H1 (cell line): ENCODE results near the gene SGCG. TPM values are rescaled to one million over a fixed set of nuclear protein-coding genes. Genes with fewer than 3 reads are reported as not detected.
"Not testable (repeated sequence)": the region's sequence is repeated elsewhere in the genome, so short reads cannot be mapped to it uniquely, and the experiment has no call there.

Source experiments
- CTCF ChIA-PET: fragments of 300-600 bp; sonication (Branson Sonifier 250); formaldehyde crosslinking; loops from one replicate; lab custom pipeline; 2021; ENCODE audit not compliant: partially characterized antibody; lab: Charles Lee
- POLR2A ChIA-PET: fragments of 300-600 bp; sonication (Branson Sonifier 250); formaldehyde crosslinking; loops from one replicate; lab custom pipeline; 2021; ENCODE audit warnings: inconsistent platforms; ENCODE audit not compliant: partially characterized antibody; lab: Charles Lee
- DNase-seq, 2 experiments: peaks; one replicate each; pipeline versions ENCODE4 v3.0.0 to v3.0.0-alpha.2; 2010 to 2022; ENCODE audit warnings: low spot score in 2 of 2, low read depth in 1 of 2, mixed read lengths in 1 of 2
- FAIRE-seq: peaks from 2 replicates; lab custom pipeline; 2011; peaks lifted over from hg19 to GRCh38; lab: Jason Lieb, UNC
- H2AFZ ChIP-seq: 2 replicates; pipeline ENCODE4 v1.8.1; 2012; ENCODE audit warnings: low read length, inconsistent platforms
- H2AK5ac ChIP-seq: 2 replicates; pipeline ENCODE4 v1.6.1; 2013; ENCODE audit warnings: low read depth, low read length
- H2BK120ac ChIP-seq: replicated peaks from 2 replicates; pipeline ENCODE3; 2013; ENCODE audit warnings: low read depth, low read length, inconsistent platforms
- H2BK12ac ChIP-seq: 2 replicates; pipeline ENCODE4 v1.6.1; 2013; ENCODE audit warnings: low read depth, low read length
- H2BK15ac ChIP-seq: 2 replicates; pipeline ENCODE4 v1.6.1; 2013; ENCODE audit warnings: low read length
- H2BK20ac ChIP-seq: 2 replicates; pipeline ENCODE4 v1.6.1; 2013; ENCODE audit warnings: low read length
- H2BK5ac ChIP-seq: 2 replicates; pipeline ENCODE4 v1.6.1; 2013; ENCODE audit warnings: low read depth, low read length
- H3K14ac ChIP-seq: 2 replicates; pipeline ENCODE4 v1.6.1; 2013; ENCODE audit warnings: inconsistent platforms; ENCODE audit not compliant: insufficient read length
- H3K18ac ChIP-seq: 2 replicates; pipeline ENCODE4 v1.6.1; 2013; ENCODE audit warnings: low read length; ENCODE audit errors: extremely low read depth
- H3K23ac ChIP-seq: 2 replicates; pipeline ENCODE4 v1.6.1; 2013; ENCODE audit warnings: inconsistent platforms; ENCODE audit not compliant: insufficient read length
- H3K23me2 ChIP-seq: 2 replicates; pipeline ENCODE4 v1.6.1; 2013; ENCODE audit warnings: low read depth, low read length
- H3K27ac ChIP-seq: 2 replicates; pipeline ENCODE4 v1.6.1; 2011; ENCODE audit warnings: low read depth, low read length, inconsistent platforms
- H3K27me3 ChIP-seq, 4 experiments: replicated peaks in 1 of 4; 1 replicate in 1 of 4; 2 replicates in 3 of 4; pipeline versions ENCODE4 v1.6.1 to v1.8.1; 2011 to 2013; ENCODE audit warnings: low read length in 3 of 4, mild to moderate bottlenecking in 3 of 4, inconsistent platforms in 2 of 4, mixed read lengths in 2 of 4, moderate library complexity in 1 of 4; ENCODE audit not compliant: control insufficient read depth in 3 of 4, insufficient read depth in 3 of 4; ENCODE audit errors: extremely low read depth in 1 of 4
- H3K36me3 ChIP-seq, 4 experiments: 2 replicates each; pipeline versions ENCODE4 v1.6.1 to v1.8.1; 2011 to 2013; ENCODE audit warnings: mild to moderate bottlenecking in 4 of 4, low read length in 3 of 4, moderate library complexity in 2 of 4, control low read depth in 1 of 4, inconsistent platforms in 1 of 4; ENCODE audit not compliant: insufficient read depth in 4 of 4, control insufficient read depth in 2 of 4
- H3K4ac ChIP-seq: replicated peaks from 2 replicates; pipeline ENCODE3; 2013; ENCODE audit warnings: low read length, low read depth, mixed read lengths, inconsistent platforms; ENCODE audit not compliant: insufficient read length
- H3K4me1 ChIP-seq, 4 experiments: replicated peaks in 1 of 4; 1 replicate in 1 of 4; 2 replicates in 3 of 4; pipeline versions ENCODE4 v1.6.1 to v1.8.1; 2011 to 2013; ENCODE audit warnings: low read length in 3 of 4, inconsistent platforms in 2 of 4, mixed read lengths in 1 of 4; ENCODE audit not compliant: insufficient read depth in 4 of 4, control insufficient read depth in 3 of 4
- H3K4me2 ChIP-seq, 2 experiments: 2 replicates each; pipeline versions ENCODE4 v1.6.1 to v1.8.1; 2011 to 2013; ENCODE audit warnings: low read depth in 2 of 2, low read length in 2 of 2, control low read depth in 1 of 2, inconsistent platforms in 1 of 2, mild to moderate bottlenecking in 1 of 2; ENCODE audit not compliant: insufficient read depth in 1 of 2
- H3K4me3 ChIP-seq, 4 experiments: fragments of 200-600, 300-600 bp in 1 of 4; sonication (generic), shearing (Covaris generic), sonication (Bioruptor Twin) in 1 of 4; 2 replicates each; pipeline versions ENCODE4 v1.5.1 to v1.8.1; 2011 to 2016; ENCODE audit warnings: low read length in 4 of 4, low read depth in 3 of 4, control low read depth in 2 of 4, inconsistent platforms in 2 of 4, mild to moderate bottlenecking in 2 of 4, mixed read lengths in 1 of 4, moderate library complexity in 1 of 4; ENCODE audit not compliant: insufficient read depth in 2 of 4; ENCODE audit errors: extremely low read depth in 1 of 4
- H3K56ac ChIP-seq: replicated peaks from 2 replicates; pipeline ENCODE3; 2013; ENCODE audit warnings: low read depth, mild to moderate bottlenecking, mixed read lengths, low read length, inconsistent platforms; ENCODE audit not compliant: insufficient read length
- H3K79me1 ChIP-seq: 2 replicates; pipeline ENCODE4 v1.6.1; 2013; ENCODE audit warnings: low read depth, low read length, control low read depth
- H3K79me2 ChIP-seq, 2 experiments: 2 replicates each; pipeline versions ENCODE4 v1.6.1 to v1.8.1; 2012 to 2013; ENCODE audit warnings: low read length in 2 of 2, mild to moderate bottlenecking in 2 of 2, inconsistent platforms in 1 of 2; ENCODE audit not compliant: insufficient read depth in 2 of 2, control insufficient read depth in 1 of 2
- H3K9ac ChIP-seq, 4 experiments: replicated peaks in 1 of 4; 1 replicate in 1 of 4; 2 replicates in 3 of 4; pipeline versions ENCODE4 v1.6.1 to v1.8.1; 2011 to 2013; ENCODE audit warnings: low read depth in 3 of 4, low read length in 3 of 4, control low read depth in 2 of 4, mild to moderate bottlenecking in 2 of 4, moderate library complexity in 2 of 4, inconsistent platforms in 1 of 4; ENCODE audit errors: extremely low read depth in 1 of 4
- H3K9me3 ChIP-seq, 2 experiments: 2 replicates each; pipeline versions ENCODE4 v1.6.1 to v1.8.1; 2012 to 2013; ENCODE audit warnings: mild to moderate bottlenecking in 2 of 2, moderate library complexity in 2 of 2, control low read depth in 1 of 2, inconsistent platforms in 1 of 2, low read depth in 1 of 2, low read length in 1 of 2, mixed read lengths in 1 of 2; ENCODE audit not compliant: insufficient read depth in 2 of 2
- H4K20me1 ChIP-seq, 2 experiments: replicated peaks in 1 of 2; 2 replicates each; pipeline versions ENCODE3 to v1.8.1; 2011 to 2013; ENCODE audit warnings: inconsistent platforms in 2 of 2, low read length in 2 of 2, mild to moderate bottlenecking in 1 of 2; ENCODE audit not compliant: insufficient read depth in 2 of 2, control insufficient read depth in 1 of 2
- H4K5ac ChIP-seq: 2 replicates; pipeline ENCODE4 v1.6.1; 2013; ENCODE audit warnings: low read length, low read depth, mixed read lengths, inconsistent platforms; ENCODE audit not compliant: insufficient read length
- H4K8ac ChIP-seq: 2 replicates; pipeline ENCODE4 v1.8.0; 2013; ENCODE audit warnings: mild to moderate bottlenecking, moderate library complexity, low read length, inconsistent platforms; ENCODE audit not compliant: insufficient read depth; ENCODE audit errors: extremely low read depth
- H4K91ac ChIP-seq: replicated peaks from 2 replicates; pipeline ENCODE3; 2013; ENCODE audit warnings: low read length, mixed read lengths, inconsistent platforms; ENCODE audit not compliant: insufficient read length
- WGBS, 2 experiments: shearing (Covaris generic) in 1 of 2; methylation state at CpG; one replicate each; pipeline versions ENCODE4 v1.1.6 to v1.1.7; 2013 to 2015; ENCODE audit warnings: low lambda C conversion rate in 2 of 2, mixed read lengths in 2 of 2, inconsistent platforms in 1 of 2, low coverage in 1 of 2, missing lambda C conversion rate in 1 of 2; ENCODE audit not compliant: insufficient replicate concordance in 2 of 2, insufficient coverage in 1 of 2, insufficient read length in 1 of 2; ENCODE audit errors: extremely low coverage in 1 of 2, missing lambda C conversion rate in 1 of 2; 5-methylcytosine and 5-hydroxymethylcytosine counted together
- polyA plus RNA-seq, 7 experiments: library from polyadenylated mRNA; depleted of rRNA in 3 of 7; stranded (reverse) in 5 of 7; unstranded in 2 of 7; fragments of >200 nt in 5 of 7; fragments of 200-250 nt in 2 of 7; gene quantifications; 1 replicate in 5 of 7; 2 replicates in 1 of 7; 4 replicates in 1 of 7; pipeline versions ENCODE4 v1.2.1 to v1.2.3, GENCODE V29; 2011 to 2013; ENCODE audit warnings: missing spikeins in 2 of 7, mixed read lengths in 2 of 7
- total RNA-seq: library from RNA; stranded (reverse); fragmentation: NEBNext Ultra II Directional; extraction: Animal tissue kit (Norgen Biotek cat#: 25700); gene quantifications from 2 replicates; pipeline ENCODE4 v1.2.1, GENCODE V29; 2021

SGCG gene
- total and polyA plus RNA-seq, 2 of the 8 experiments (the other 6 are each of a cell fraction or from before 2014, with no cell fraction given), result 0.05 TPM; not detected in 1

DNA sequence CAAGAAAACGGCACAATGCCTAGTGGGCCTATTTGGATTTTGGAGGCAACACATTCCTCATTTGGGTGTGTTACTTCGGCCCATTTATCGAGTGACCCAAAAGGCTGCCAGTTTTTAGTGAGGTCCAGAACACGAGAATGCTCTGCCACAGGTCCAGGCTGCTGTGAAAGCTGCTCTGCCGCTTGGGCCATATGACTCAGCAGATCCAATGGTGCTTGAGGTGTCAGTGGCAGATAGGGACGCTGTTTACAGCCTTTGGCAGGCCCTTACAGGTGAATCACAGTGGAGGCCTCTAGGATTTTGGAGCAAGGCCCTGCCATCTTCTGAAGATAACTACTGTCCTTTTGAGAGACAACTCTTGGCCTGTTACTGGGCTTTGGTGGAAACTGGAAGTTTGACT is 134.1 kb downstream of the SGCG start:
- H3K27me3 ChIP-seq, H3K79me2 ChIP-seq, H3K4me3 ChIP-seq, H3K79me1 ChIP-seq, H4K5ac ChIP-seq, H4K8ac ChIP-seq, H3K36me3 ChIP-seq, H3K23ac ChIP-seq, H3K9ac ChIP-seq, H4K91ac ChIP-seq, H2AFZ ChIP-seq, H3K14ac ChIP-seq, H3K4me1 ChIP-seq, H3K23me2 ChIP-seq, POLR2A ChIA-PET, CTCF ChIA-PET, H3K4me2 ChIP-seq, H2BK20ac ChIP-seq, H4K20me1 ChIP-seq, H3K56ac ChIP-seq, H2BK15ac ChIP-seq, H2BK12ac ChIP-seq, H3K18ac ChIP-seq, H2BK5ac ChIP-seq, H3K9me3 ChIP-seq, FAIRE-seq, H2BK120ac ChIP-seq, H2AK5ac ChIP-seq, H3K27ac ChIP-seq, H3K4ac ChIP-seq, DNase-seq: not testable (repeated sequence)
- WGBS, 2 experiments, result 92% methylated on average over 6 of the region's 6 CpGs; no CpG with 5 or more reads in 1 of the 2 experiments
